HCT116 (cell line): Measurements from ENCODE around the gene PTTG1IP. TPM values are rescaled to one million over a fixed set of nuclear protein-coding genes. Genes with fewer than 3 reads are reported as not detected.

ENCODE experiments used
- ATAC-seq: fragments of 200-7000 bp; cut with Tn5 transposase; 2 replicates; pipeline ENCODE4 v1.9.1; 2020; ENCODE audit warnings: mild to moderate bottlenecking, moderate library complexity
- BruUV-seq: library from RNA; stranded (reverse); fragments of 400-500 nt; replicated peaks from 2 replicates; lab custom pipeline; 2021; lab: Mats Ljungman, UMichigan
- CTCF ChIA-PET: fragments of 300-600 bp; sonication (Branson Sonifier 250); formaldehyde crosslinking; loops from one replicate; lab custom pipeline; 2021; ENCODE audit warnings: antibody characterized with exemption; lab: Charles Lee
- POLR2A ChIA-PET: fragments of 300-600, 350-600 bp; sonication (Branson Sonifier 250); formaldehyde crosslinking; loops from one replicate; lab custom pipeline; 2021; ENCODE audit warnings: antibody characterized with exemption; lab: Charles Lee
- RAD21 ChIA-PET, 2 experiments: fragments of 300-600 bp; sonication (Branson Sonifier 250); formaldehyde crosslinking; loops; one replicate each; lab custom pipeline; 2023; ENCODE audit warnings: low total read pairs in 2 of 2; ENCODE audit not compliant: uncharacterized antibody in 2 of 2, unreplicated experiment in 2 of 2, low non-redundant PET in 1 of 2; lab: Charles Lee
- DNase-seq: peaks from one replicate; pipeline ENCODE4 v3.0.0-alpha.2; 2010; ENCODE audit warnings: low read depth, low spot score
- H2AFZ ChIP-seq: fragments of 200-600 bp; shearing (Covaris generic), sonication (generic); 2 replicates; pipeline ENCODE4 v1.6.1; 2017; ENCODE audit warnings: low read depth, mixed run types, mixed read lengths, antibody characterized with exemption, low read length; ENCODE audit not compliant: poor library complexity, severe bottlenecking
- H3K27ac ChIP-seq: 2 replicates; pipeline ENCODE4 v1.5.1; 2012; ENCODE audit warnings: low read depth, low read length
- H3K27me3 ChIP-seq: fragments of 200-600 bp; sonication (generic); 2 replicates; pipeline ENCODE4 v1.6.1; 2016; ENCODE audit warnings: mixed run types, low read length, mixed read lengths; ENCODE audit not compliant: insufficient read depth
- H3K36me3 ChIP-seq, 2 experiments: fragments of 200-500 bp in 1 of 2; fragments of 200-600 bp in 1 of 2; sonication (Bioruptor generic) in 1 of 2; sonication (generic) in 1 of 2; 2 replicates each; pipeline versions ENCODE4 v1.5.1 to v1.6.1; 2014 to 2016; ENCODE audit warnings: low read length in 2 of 2, inconsistent platforms in 1 of 2, mixed read lengths in 1 of 2, mixed run types in 1 of 2; ENCODE audit not compliant: insufficient read depth in 2 of 2, control insufficient read depth in 1 of 2
- H3K4me1 ChIP-seq, 2 experiments: fragments of 200-600 bp in 1 of 2; sonication (generic) in 1 of 2; 2 replicates each; pipeline versions ENCODE4 v1.5.1 to v1.6.1; 2012 to 2017; ENCODE audit warnings: low read length in 2 of 2, inconsistent platforms in 1 of 2, mild to moderate bottlenecking in 1 of 2, mixed read lengths in 1 of 2, mixed run types in 1 of 2, moderate library complexity in 1 of 2; ENCODE audit not compliant: insufficient read depth in 2 of 2, control insufficient read depth in 1 of 2
- H3K4me2 ChIP-seq: fragments of 200-600 bp; sonication (generic); 2 replicates; pipeline ENCODE4 v1.6.1; 2017; ENCODE audit warnings: mixed run types, low read length, mixed read lengths
- H3K4me3 ChIP-seq, 2 experiments: fragments of 200-600 bp in 1 of 2; sonication (generic) in 1 of 2; replicated peaks in 1 of 2; 2 replicates each; pipeline ENCODE4 v1.5.1; 2011 to 2016; ENCODE audit warnings: low read length in 2 of 2, control low read depth in 1 of 2, low read depth in 1 of 2, mild to moderate bottlenecking in 1 of 2, mixed read lengths in 1 of 2, mixed run types in 1 of 2
- H3K79me2 ChIP-seq: fragments of 200-600 bp; sonication (generic); 2 replicates; pipeline ENCODE4 v1.6.1; 2017; ENCODE audit warnings: mild to moderate bottlenecking, mixed run types, low read length, moderate library complexity, mixed read lengths; ENCODE audit not compliant: insufficient read depth
- H3K9ac ChIP-seq: fragments of 200-600 bp; sonication (generic); 2 replicates; pipeline ENCODE4 v1.6.1; 2016; ENCODE audit warnings: low read length, mixed read lengths
- H3K9me2 ChIP-seq: fragments of 200-600 bp; sonication (generic), shearing (Covaris generic); 2 replicates; pipeline ENCODE4 v1.6.1; 2017; ENCODE audit warnings: mixed run types, mild to moderate bottlenecking, moderate library complexity; ENCODE audit not compliant: insufficient read depth
- H3K9me3 ChIP-seq, 2 experiments: fragments of 200-500 bp in 1 of 2; fragments of 200-600 bp in 1 of 2; sonication (Bioruptor generic) in 1 of 2; sonication (generic) in 1 of 2; 2 replicates each; pipeline ENCODE4 v1.6.1; 2014 to 2017; ENCODE audit warnings: low read length in 2 of 2, mixed read lengths in 2 of 2, inconsistent platforms in 1 of 2, low read depth in 1 of 2, mild to moderate bottlenecking in 1 of 2, mixed run types in 1 of 2, moderate library complexity in 1 of 2; ENCODE audit not compliant: control insufficient read depth in 1 of 2, insufficient read depth in 1 of 2
- H4K20me1 ChIP-seq: fragments of 200-600 bp; sonication (generic), shearing (Covaris generic); 2 replicates; pipeline ENCODE4 v1.6.1; 2017; ENCODE audit warnings: mixed run types, mild to moderate bottlenecking, moderate library complexity; ENCODE audit not compliant: insufficient read depth
- ATF3 ChIP-seq: IDR thresholded peaks from 2 replicates; pipeline ENCODE4 v1.6.1; 2012
- CEBPB ChIP-seq: IDR thresholded peaks from 2 replicates; pipeline ENCODE4 v1.6.1; 2012; ENCODE audit warnings: low read depth
- CTCF ChIP-seq, 3 experiments: fragments of 200-600 bp in 1 of 3; sonication (generic) in 1 of 3; IDR thresholded peaks in 2 of 3; conservative IDR thresholded peaks in 1 of 3; 2 replicates each; pipeline ENCODE4 v1.5.1; 2012 to 2017; ENCODE audit warnings: low read depth in 2 of 3, low read length in 2 of 3, antibody characterized with exemption in 1 of 3, borderline replicate concordance in 1 of 3, control low read depth in 1 of 3, mild to moderate bottlenecking in 1 of 3, mixed read lengths in 1 of 3, mixed run types in 1 of 3, moderate library complexity in 1 of 3; ENCODE audit not compliant: insufficient read depth in 1 of 3
- EGR1 ChIP-seq: IDR thresholded peaks from 2 replicates; pipeline ENCODE4 v1.6.1; 2012; ENCODE audit warnings: low read depth
- ELF1 ChIP-seq: IDR thresholded peaks from 2 replicates; pipeline ENCODE4 v1.6.1; 2012; ENCODE audit warnings: low read depth, borderline replicate concordance
- EZH2 ChIP-seq: fragments of 200-600 bp; sonication (generic); IDR thresholded peaks from 2 replicates; pipeline ENCODE4 v1.6.1; 2017; ENCODE audit warnings: antibody characterized with exemption, mixed run types
- EZH2phosphoT487 ChIP-seq: fragments of 200-600 bp; IDR thresholded peaks from 2 replicates; pipeline ENCODE4 v1.6.1; 2018; ENCODE audit warnings: antibody characterized with exemption, borderline replicate concordance
- FOSL1 ChIP-seq: IDR thresholded peaks from 2 replicates; pipeline ENCODE4 v1.6.1; 2012; ENCODE audit warnings: low read depth
- JUND ChIP-seq: IDR thresholded peaks from 2 replicates; pipeline ENCODE4 v1.6.1; 2012
- MAX ChIP-seq: IDR thresholded peaks from 2 replicates; pipeline ENCODE4 v1.6.1; 2012
- POLR2AphosphoS5 ChIP-seq: IDR thresholded peaks from 2 replicates; pipeline ENCODE4 v1.6.1; 2011; ENCODE audit warnings: mild to moderate bottlenecking, low read depth, low read length, moderate library complexity
- RAD21 ChIP-seq: IDR thresholded peaks from 2 replicates; pipeline ENCODE4 v1.6.1; 2012; ENCODE audit warnings: low read depth, mild to moderate bottlenecking
- REST ChIP-seq: IDR thresholded peaks from 2 replicates; pipeline ENCODE4 v1.6.1; 2012; ENCODE audit warnings: low read depth
- SIN3A ChIP-seq: IDR thresholded peaks from 2 replicates; pipeline ENCODE4 v1.6.1; 2012; ENCODE audit warnings: low read depth
- SRF ChIP-seq: IDR thresholded peaks from 2 replicates; pipeline ENCODE4 v1.6.1; 2012; ENCODE audit warnings: low read depth
- YY1 ChIP-seq: IDR thresholded peaks from 2 replicates; pipeline ENCODE4 v1.6.1; 2011; ENCODE audit warnings: low read length, low read depth, moderate library complexity, mild to moderate bottlenecking; ENCODE audit not compliant: insufficient replicate concordance; ENCODE audit errors: extremely low read depth
- ZBTB33 ChIP-seq: IDR thresholded peaks from 2 replicates; pipeline ENCODE4 v1.6.1; 2011; ENCODE audit warnings: mild to moderate bottlenecking, low read length, moderate library complexity; ENCODE audit not compliant: insufficient replicate concordance; ENCODE audit errors: extremely low read depth
- ZFX ChIP-seq: fragments of 450-650 bp; IDR thresholded peaks from 2 replicates; pipeline ENCODE4 v1.6.1; 2017
- ZNF274 ChIP-seq: fragments of 200-500 bp; sonication (Bioruptor generic); IDR thresholded peaks from 2 replicates; pipeline ENCODE4 v1.6.1; 2014; ENCODE audit warnings: mild to moderate bottlenecking, low read depth, low read length, inconsistent platforms
- intact Hi-C: fragments of 100-400 bp; cut with micrococcal nuclease; formaldehyde crosslinking; loops from 2 replicates; pipeline ENCODE4 v1.10.0; 2022
- total RNA-seq: library from RNA; stranded (reverse); gene quantifications from one replicate; pipeline ENCODE4 v1.2.1, GENCODE V29; 2021; ENCODE audit not compliant: unreplicated experiment

Gene PTTG1IP
- total RNA-seq, 1 experiment from 2014 or later = 83.4 TPM

- H3K79me2 ChIP-seq = 0 out of 2 replicates have a peak, but pooled peaks cover under 1% of the 10 kb centered on the region
- peaks cover 10 to 17% of the 10 kb centered on the region in 2 experiments; a peak in 3 of 4 replicates for H3K4me1 ChIP-seq
- BruUV-seq = no TSS peak
- H3K27ac ChIP-seq = no peak overlapping the region
- H3K4me2 ChIP-seq = no peak overlapping the region
- no peaks in the 10 kb centered on the region for H3K27me3 ChIP-seq
- ChIA-PET POLR2A (no interaction called here), CTCF (no interaction called here), RAD21 (no interaction called here)
- no peak overlapping the region for H3K9ac ChIP-seq
- ATAC-seq (no peak), DNase-seq (no peak)
- no peak overlapping the region for H2AFZ ChIP-seq
- intact Hi-C loops = no loop called here
- no peaks in the 10 kb centered on the region for H3K9me2 ChIP-seq
- no peaks in the 10 kb centered on the region for H4K20me1 ChIP-seq
- no peaks in the 10 kb centered on the region for H3K9me3 ChIP-seq
- peaks cover 5 to 19% of the 10 kb centered on the region in 2 experiments; a peak in 2 of 4 replicates for H3K36me3 ChIP-seq
- TF ChIP-seq ZNF274 (no peak), POLR2AphosphoS5 (no peak), EGR1 (no peak), FOSL1 (no peak), EZH2phosphoT487 (no peak), JUND (no peak), CTCF (IDR thresholded peaks at IDR 0.05 in 2 of 3, conservative IDR thresholded peaks at IDR 0.05 in 1 of 3; ENCODE audit: borderline replicate concordance in 1 of 3, insufficient read depth in 1 of 3, low read depth in 2 of 3, low read length in 2 of 3) (no peak), YY1 (no peak), ZFX (no peak), REST (no peak), SIN3A (no peak), ELF1 (no peak), ATF3 (no peak), CEBPB (no peak), EZH2 (no peak), RAD21 (no peak), SRF (no peak), ZBTB33 (no peak), MAX (no peak)
- no peak overlapping the region for H3K4me3 ChIP-seq
Observed at GRCh38 chr21:44847261-44848056, 26.0 kb downstream of the PTTG1IP start.
